GM19324 (cell line): ENCODE results near the gene HOXD4.

Experiments used
- ATAC-seq: cut with Tn5 transposase; IDR thresholded peaks from one replicate; pipeline ENCODE4 v1.9.1; 2021; ENCODE audit warnings: mild to moderate bottlenecking, moderate library complexity; ENCODE audit not compliant: unreplicated experiment, low FRiP score

Gene HOXD4

GRCh38 chr2:176138526-176138922, 12.8 kb upstream of the HOXD4 start:
- no peak for ATAC-seq

GRCh38 chr2:176138923-176139660, 12.3 kb upstream of the HOXD4 start:
- no peak for ATAC-seq

- ATAC-seq, result no peak
These were observed 11.5 kb upstream of the HOXD4 start for GRCh38 chr2:176139661-176140512.

DNA sequence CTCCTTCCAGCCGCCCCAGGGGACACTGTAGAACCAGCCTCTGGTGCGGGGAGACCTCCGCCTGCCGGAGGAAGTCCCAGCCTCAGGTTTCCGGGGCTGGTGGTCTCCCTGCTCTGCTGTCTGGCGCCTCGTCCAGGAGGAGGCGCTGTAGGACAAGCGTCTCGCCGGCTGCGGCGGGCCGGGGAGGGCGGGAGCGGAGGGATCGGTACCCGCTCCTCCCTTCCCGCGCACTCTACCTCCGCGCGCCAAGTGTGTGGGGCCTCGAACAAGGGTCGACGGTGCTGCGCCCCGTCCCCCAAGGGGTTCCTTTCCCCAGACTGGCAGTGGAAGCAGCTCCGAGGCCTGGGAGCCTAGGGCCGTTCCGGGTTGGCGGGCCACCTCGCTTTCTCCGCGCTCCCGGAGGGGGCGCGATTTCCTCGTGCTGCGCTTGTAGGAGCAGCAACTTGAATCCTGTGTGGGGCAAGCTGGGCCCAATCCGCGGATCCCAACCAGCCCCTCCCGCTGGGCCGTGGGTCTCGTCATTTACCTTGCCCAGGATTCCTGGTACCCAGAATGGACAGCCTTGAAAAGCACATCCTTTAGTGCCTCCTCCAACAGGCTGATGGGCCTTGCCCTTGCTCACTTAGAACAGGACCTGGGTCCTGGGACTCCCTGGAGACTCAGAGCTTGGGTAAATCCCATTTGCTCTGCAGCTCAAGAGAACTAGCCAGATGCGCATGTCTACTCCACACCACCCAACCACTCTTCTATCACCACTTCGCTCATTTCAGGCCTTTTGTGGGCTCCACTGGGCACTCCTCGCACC, 10.6 kb upstream of the HOXD4 start:
- peak; percentile 95 for ATAC-seq

DNA sequence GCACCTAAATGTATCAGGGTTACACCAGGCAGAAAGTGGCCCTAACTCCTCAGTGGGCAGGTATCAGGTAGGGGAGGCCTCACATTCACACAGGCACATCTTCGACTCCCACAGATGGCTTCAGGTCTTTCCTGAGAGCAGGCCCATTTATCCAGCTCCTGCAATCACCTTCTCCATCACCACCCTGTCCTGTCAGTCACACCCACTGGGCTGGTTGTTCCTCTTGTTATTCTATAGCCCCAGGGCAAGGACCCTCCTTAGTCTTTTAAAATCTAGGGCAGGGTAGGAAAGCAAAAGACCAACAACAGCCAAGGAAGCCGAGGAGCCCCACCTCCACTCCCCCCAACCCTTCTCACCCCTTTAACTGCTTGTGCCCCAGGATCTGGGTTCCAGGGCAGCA, 9.1 kb upstream of the HOXD4 start:
- no peak for ATAC-seq

GRCh38 chr2:176145085-176145969, 6.0 kb upstream of the HOXD4 start:
- ATAC-seq, result no peak

- no peak for ATAC-seq
These were observed 5.2 kb upstream of the HOXD4 start for GRCh38 chr2:176146101-176146500.

DNA sequence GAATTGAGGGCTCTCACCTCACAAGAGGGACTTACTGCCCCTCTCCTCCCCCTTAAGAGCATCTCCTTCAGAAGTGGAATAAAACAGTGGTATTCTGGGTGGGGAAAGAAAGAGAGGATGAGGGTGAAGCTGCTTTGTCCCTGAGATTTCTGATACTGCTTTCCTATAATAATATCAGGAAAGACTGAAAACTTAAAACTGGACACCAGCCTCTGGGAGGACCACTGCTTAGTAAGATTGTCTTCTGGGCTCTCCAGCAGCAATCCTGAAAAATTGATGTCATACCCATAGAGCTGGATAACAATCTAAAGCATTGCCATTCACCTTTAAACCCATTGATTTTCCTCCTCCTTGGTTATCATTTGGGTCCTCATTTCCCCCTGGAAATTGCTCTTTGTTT, 4.7 kb upstream of the HOXD4 start:
- no peak for ATAC-seq

- ATAC-seq, result no peak
These were observed 4.0 kb upstream of the HOXD4 start for GRCh38 chr2:176147210-176147799.

- ATAC-seq, result no peak
These were observed 3.4 kb upstream of the HOXD4 start for GRCh38 chr2:176147800-176148496.

DNA sequence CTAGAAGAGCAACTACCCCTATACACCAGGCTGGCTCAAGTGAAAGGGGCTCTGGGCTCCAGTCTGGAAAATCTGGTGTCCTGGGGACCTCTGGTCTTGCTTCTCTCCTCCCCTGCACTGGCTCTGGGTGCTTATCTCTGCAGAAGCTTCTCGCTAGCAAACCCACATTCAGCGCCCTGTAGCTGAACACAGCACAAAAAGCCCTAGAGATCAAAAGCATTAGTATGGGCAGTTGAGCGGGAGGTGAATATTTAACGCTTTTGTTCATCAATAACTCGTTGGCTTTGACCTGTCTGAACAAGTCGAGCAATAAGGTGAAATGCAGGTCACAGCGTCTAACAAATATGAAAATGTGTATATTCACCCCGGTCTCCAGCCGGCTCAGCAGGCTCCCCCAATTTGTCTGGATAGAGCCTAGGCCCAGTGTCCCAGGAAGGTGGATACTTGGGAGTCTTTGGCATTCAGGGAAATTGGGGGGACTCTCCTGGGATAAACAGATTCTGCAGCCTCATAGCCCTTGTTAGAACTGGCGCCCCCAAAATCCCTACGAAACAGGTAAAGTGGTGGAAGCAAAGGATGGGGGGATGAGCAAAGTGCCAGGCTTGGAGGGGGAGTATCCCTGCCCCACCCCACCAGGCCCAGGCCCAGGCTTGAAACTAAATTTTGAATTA, 2.5 kb upstream of the HOXD4 start:
- no peak for ATAC-seq

DNA sequence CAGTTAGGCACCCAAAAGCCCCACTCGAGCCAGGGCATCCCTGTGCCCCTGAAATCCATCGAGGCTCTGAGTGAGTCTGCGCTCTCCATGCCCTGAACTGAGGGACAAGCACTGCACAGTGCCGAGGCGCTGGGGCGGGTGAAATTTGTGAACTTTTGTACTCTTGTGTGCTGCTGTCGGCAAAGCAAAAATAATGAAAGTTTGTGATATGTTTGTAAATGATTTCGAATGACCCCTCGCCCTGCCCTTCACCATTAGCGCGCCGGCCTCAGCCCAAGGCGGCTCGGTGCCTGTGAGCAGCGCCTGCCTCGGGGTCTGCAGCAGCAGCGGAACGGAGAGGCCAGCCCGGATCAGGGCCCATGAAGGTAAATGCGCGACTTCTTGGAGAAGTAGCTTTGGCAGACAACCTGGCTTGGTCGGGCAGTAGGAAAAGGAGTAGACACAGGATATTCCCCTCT, 1.8 kb upstream of the HOXD4 start:
- ATAC-seq, result no peak

- ATAC-seq, result no peak
These were observed 1.3 kb upstream of the HOXD4 start for GRCh38 chr2:176149939-176150583.

GRCh38 chr2:176150584-176151441, 537 bp upstream of the HOXD4 start:
- no peak for ATAC-seq

GRCh38 chr2:176152350-176153181, 1.2 kb downstream of the HOXD4 start:
- no peak for ATAC-seq

GRCh38 chr2:176154576-176155252, 3.4 kb downstream of the HOXD4 start:
- no peak for ATAC-seq
